ENCODE data around the gene CASTOR1.

CASTOR1 gene

GRCh38 chr22:30299322-30299721 lies 10.0 kb upstream of the CASTOR1 start:
- in situ Hi-C loops (cut with MboI; ENCODE audit: low sequenced_read_pairs, unreplicated experiment): no loop called here
- no peak for TF ChIP-seq CTCF (IDR thresholded peaks at IDR 0.05; ENCODE audit: borderline replicate concordance, control extremely low read depth, extremely low read depth, insufficient read depth, missing control alignments)
- no peak for DNase-seq (ENCODE audit: low spot score)

GRCh38 chr22:30297991-30298701 lies 8.8 kb upstream of the CASTOR1 start:
- DNase-seq (ENCODE audit: low spot score): no peak
- no peak for TF ChIP-seq CTCF (IDR thresholded peaks at IDR 0.05; ENCODE audit: borderline replicate concordance, control extremely low read depth, extremely low read depth, insufficient read depth, missing control alignments)
- in situ Hi-C loops (cut with MboI; ENCODE audit: low sequenced_read_pairs, unreplicated experiment): no loop called here

GRCh38 chr22:30297276-30297990 lies 8.1 kb upstream of the CASTOR1 start:
- in situ Hi-C loops (cut with MboI; ENCODE audit: low sequenced_read_pairs, unreplicated experiment): no loop called here
- TF ChIP-seq CTCF (IDR thresholded peaks at IDR 0.05; ENCODE audit: borderline replicate concordance, control extremely low read depth, extremely low read depth, insufficient read depth, missing control alignments): no peak
- no peak for DNase-seq (ENCODE audit: low spot score)

GRCh38 chr22:30296833-30297232 lies 7.5 kb upstream of the CASTOR1 start:
- no peak for TF ChIP-seq CTCF (IDR thresholded peaks at IDR 0.05; ENCODE audit: borderline replicate concordance, control extremely low read depth, extremely low read depth, insufficient read depth, missing control alignments)
- in situ Hi-C loops (cut with MboI; ENCODE audit: low sequenced_read_pairs, unreplicated experiment): no loop called here

GRCh38 chr22:30296324-30296723 lies 7.0 kb upstream of the CASTOR1 start:
- TF ChIP-seq CTCF (IDR thresholded peaks at IDR 0.05; ENCODE audit: borderline replicate concordance, control extremely low read depth, extremely low read depth, insufficient read depth, missing control alignments): no peak
- in situ Hi-C loops (cut with MboI; ENCODE audit: low sequenced_read_pairs, unreplicated experiment): no loop called here
- no peak for DNase-seq (ENCODE audit: low spot score)

More at GRCh38 chr22:30296833-30297232, 7.5 kb upstream of the CASTOR1 start:
- DNase-seq (ENCODE audit: low spot score): no peak

- no peak for TF ChIP-seq CTCF (IDR thresholded peaks at IDR 0.05; ENCODE audit: borderline replicate concordance, control extremely low read depth, extremely low read depth, insufficient read depth, missing control alignments)
- in situ Hi-C loops (cut with MboI; ENCODE audit: low sequenced_read_pairs, unreplicated experiment): no loop called here
- DNase-seq (ENCODE audit: low spot score): no peak
These were observed 6.3 kb upstream of the CASTOR1 start for GRCh38 chr22:30295576-30295975.

All from GM13976 (cell line).